ENCODE data around the gene EFCAB3. TPM values are rescaled to one million over a fixed set of nuclear protein-coding genes. Genes with fewer than 3 reads are reported as not detected.
"Not testable (repeated sequence)": the region's sequence is repeated elsewhere in the genome, so short reads cannot be mapped to it uniquely, and the experiment has no call there.

The EFCAB3 gene
- polyA plus RNA-seq, result not detected

- DNase-seq, result no peak
- H3K27me3 Mint-ChIP-seq (ENCODE audit: low read depth in 3 of 3), result peaks cover 0 to 4% (median 0%) of the 10 kb centered on the region in 3 donors
- H3K4me1 Mint-ChIP-seq, result no peaks in the 10 kb centered on the region
- H3K9me3 Mint-ChIP-seq, result no peaks in the 10 kb centered on the region
- no peak within 1 kb of the TSS for H3K27ac Mint-ChIP-seq
- no peaks in the 10 kb centered on the region for H3K36me3 Mint-ChIP-seq
- no peak within 1 kb of the TSS for H3K4me3 Mint-ChIP-seq
Observed at GRCh38 chr17:62380253-62380652, at the start of gene EFCAB3. TSS of gene EFCAB3 (plus strand) at chr17:62380553. CDS start at chr17:62382980, 2,427 bp downstream.

DNA sequence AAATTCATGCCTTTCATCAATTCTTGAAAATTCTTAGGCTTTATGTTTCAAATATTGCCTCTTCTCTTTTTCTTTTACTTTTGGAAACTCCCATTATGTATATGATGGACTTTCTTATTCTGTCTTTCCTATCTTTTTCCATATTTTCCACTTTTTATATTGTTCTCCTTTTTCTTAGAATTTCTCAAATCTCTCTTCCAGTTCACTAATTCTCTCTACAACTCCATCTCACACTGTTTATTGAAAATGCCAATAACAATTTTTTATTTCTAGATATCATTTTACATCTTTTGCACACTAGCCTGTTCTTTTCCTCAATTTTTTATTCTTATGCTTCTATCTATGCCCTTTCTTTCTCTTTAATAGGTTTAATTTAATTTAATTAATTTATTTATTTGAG, 43.8 kb upstream of the EFCAB3 start:
- H3K9me3 Mint-ChIP-seq, result peaks cover 1 to 12% (median 9%) of the 10 kb centered on the region in 6 donors
- no peaks in the 10 kb centered on the region for H3K4me1 Mint-ChIP-seq
- H3K27me3 Mint-ChIP-seq (ENCODE audit: low read depth in 3 of 3), result peaks cover 1 to 9% (median 4%) of the 10 kb centered on the region in 3 donors
- DNase-seq, result no peak
- H3K4me3 Mint-ChIP-seq, result no peak overlapping the region
- H3K27ac Mint-ChIP-seq, result no peak overlapping the region
- H3K36me3 Mint-ChIP-seq, result peaks cover 0 to 4% (median 0%) of the 10 kb centered on the region in 3 donors

DNA sequence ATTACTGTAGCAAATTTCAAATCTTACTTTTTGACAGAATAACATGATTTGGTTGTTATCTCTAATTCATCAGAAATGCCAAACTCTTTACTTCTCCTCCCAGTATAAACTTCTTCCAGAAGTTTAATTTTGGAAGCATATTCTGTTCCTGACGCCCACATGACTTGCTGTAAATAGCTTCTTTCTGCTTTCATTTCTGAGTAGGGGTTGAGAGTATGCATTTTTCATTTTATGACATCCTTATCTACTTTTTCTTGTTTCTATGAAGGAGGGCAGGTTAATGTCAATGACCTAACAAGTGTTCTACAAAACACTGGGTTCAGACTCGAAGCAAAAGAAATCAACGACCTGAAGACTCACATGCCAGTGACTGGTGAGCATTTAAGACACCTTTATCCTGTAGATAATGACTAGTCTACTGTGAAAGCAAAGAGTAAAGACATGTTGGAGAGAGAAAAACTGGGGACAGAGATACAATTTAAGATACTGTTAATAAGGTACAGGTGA, 36.5 kb upstream of the EFCAB3 start:
- Mint-ChIP-seq H3K27ac (no peak overlapping the region), H3K9me3 (peaks cover 0 to 4% (median 0%) of the 10 kb centered on the region in 6 donors), H3K4me1 (no peaks in the 10 kb centered on the region), H3K4me3 (no peak overlapping the region), H3K27me3 (ENCODE audit: low read depth in 3 of 3) (peaks cover 7 to 10% (median 10%) of the 10 kb centered on the region in 3 donors), H3K36me3 (no peaks in the 10 kb centered on the region)
- no peak for DNase-seq

- no peaks in the 10 kb centered on the region for H3K9me3 Mint-ChIP-seq
- H3K36me3 Mint-ChIP-seq, result no peaks in the 10 kb centered on the region
- no peak for DNase-seq
- no peaks in the 10 kb centered on the region for H3K4me1 Mint-ChIP-seq
- peaks cover 2 to 12% (median 11%) of the 10 kb centered on the region in 3 donors for H3K27me3 Mint-ChIP-seq (ENCODE audit: low read depth in 3 of 3)
- H3K27ac Mint-ChIP-seq, result no peak overlapping the region
- no peak overlapping the region for H3K4me3 Mint-ChIP-seq
Observed at GRCh38 chr17:62351176-62351575, 29.2 kb upstream of the EFCAB3 start.

- H3K9me3 Mint-ChIP-seq, result peaks cover 0 to 2% (median 0%) of the 10 kb centered on the region in 6 donors
- H3K4me1 Mint-ChIP-seq, result no peaks in the 10 kb centered on the region
- H3K4me3 Mint-ChIP-seq, result no peak overlapping the region
- H3K27me3 Mint-ChIP-seq (ENCODE audit: low read depth in 3 of 3), result peaks cover 0 to 5% (median 0%) of the 10 kb centered on the region in 3 donors
- no peaks in the 10 kb centered on the region for H3K36me3 Mint-ChIP-seq
- no peak for DNase-seq
- no peak overlapping the region for H3K27ac Mint-ChIP-seq
Observed at GRCh38 chr17:62366191-62366590, 14.2 kb upstream of the EFCAB3 start.

DNA sequence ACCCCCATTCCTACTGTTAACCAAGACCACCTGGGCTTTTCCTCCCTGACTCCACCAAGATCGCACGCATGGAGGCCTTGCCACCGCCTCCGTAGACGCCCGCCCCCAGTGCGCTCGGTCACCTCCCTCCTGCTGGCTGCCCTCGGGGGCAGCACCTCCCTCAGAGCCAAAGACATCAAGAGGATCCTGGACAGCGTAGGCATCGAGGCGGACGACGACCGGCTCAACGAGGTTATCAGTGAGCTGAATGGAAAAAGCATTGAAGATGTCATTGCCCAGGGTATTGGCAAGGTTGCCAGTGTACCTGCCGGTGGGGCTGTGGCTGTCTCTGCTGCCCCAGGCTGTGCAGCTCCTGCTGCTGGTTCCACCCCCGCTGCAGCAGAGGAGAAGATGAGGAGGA, 1.2 kb downstream of the EFCAB3 start:
- Mint-ChIP-seq H3K36me3 (no peaks in the 10 kb centered on the region), H3K4me1 (no peaks in the 10 kb centered on the region), H3K9me3 (no peaks in the 10 kb centered on the region), H3K4me3 (no peak overlapping the region), H3K27me3 (ENCODE audit: low read depth in 3 of 3) (peaks cover 0 to 1% (median 0%) of the 10 kb centered on the region in 3 donors), H3K27ac (no peak overlapping the region)
- DNase-seq, result no peak

DNA sequence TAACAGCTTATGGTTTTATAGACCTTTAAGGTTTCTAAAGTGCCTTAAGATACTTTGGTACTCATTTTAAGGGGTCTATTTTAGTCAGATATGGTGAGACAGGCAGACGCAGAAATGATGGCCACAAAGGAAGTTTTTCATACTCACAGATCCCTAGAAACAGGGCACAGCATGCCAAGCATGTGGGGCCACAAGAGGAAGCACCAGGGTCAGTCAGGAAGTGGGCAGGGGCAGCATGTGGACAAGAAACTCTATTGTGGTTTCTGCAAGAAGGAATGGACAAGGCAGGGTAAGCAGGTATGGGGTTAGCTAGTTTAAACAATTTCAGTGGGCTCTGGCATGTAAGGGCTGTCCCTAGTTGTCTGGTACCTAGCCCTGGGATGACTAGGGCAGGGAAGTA, 8.5 kb downstream of the EFCAB3 start:
- H3K4me1 Mint-ChIP-seq, result no peaks in the 10 kb centered on the region
- no peak overlapping the region for H3K4me3 Mint-ChIP-seq
- peaks cover 0 to 5% (median 2%) of the 10 kb centered on the region in 3 donors for H3K27me3 Mint-ChIP-seq (ENCODE audit: low read depth in 3 of 3)
- no peaks in the 10 kb centered on the region for H3K9me3 Mint-ChIP-seq
- no peaks in the 10 kb centered on the region for H3K36me3 Mint-ChIP-seq
- H3K27ac Mint-ChIP-seq, result peak overlapping the region in 1 of 6 donors; percentile 46
- no peak for DNase-seq

DNA sequence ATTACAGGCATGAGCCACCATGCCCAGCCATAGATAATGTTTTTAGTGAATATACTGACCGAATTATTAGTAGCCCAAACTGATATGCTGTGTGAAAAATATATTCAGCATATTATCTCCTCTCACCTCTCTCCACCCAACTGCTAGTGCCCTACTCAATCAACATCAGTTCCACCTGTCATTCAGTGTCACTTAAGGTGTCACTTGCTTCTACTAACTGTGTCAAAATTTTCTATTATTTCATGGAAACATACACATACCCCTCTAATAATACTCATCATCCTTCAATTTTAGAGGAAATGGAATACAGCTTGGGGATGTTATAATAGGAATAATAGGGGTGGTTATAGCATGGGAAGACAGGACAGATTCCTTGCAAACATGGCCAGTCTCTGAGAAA, 12.6 kb downstream of the EFCAB3 start:
- no peak for DNase-seq
- Mint-ChIP-seq H3K36me3 (no peaks in the 10 kb centered on the region), H3K27me3 (ENCODE audit: low read depth in 3 of 3) (peaks cover 0 to 5% (median 2%) of the 10 kb centered on the region in 3 donors), H3K4me3 (no peak overlapping the region), H3K9me3 (no peaks in the 10 kb centered on the region), H3K27ac (no peak overlapping the region), H3K4me1 (no peaks in the 10 kb centered on the region)

- Mint-ChIP-seq H3K4me3 (no peak overlapping the region), H3K4me1 (no peaks in the 10 kb centered on the region), H3K9me3 (peaks cover 0 to 1% (median 0%) of the 10 kb centered on the region in 6 donors), H3K27me3 (ENCODE audit: low read depth in 3 of 3) (peaks cover 4 to 9% (median 5%) of the 10 kb centered on the region in 3 donors), H3K36me3 (no peaks in the 10 kb centered on the region), H3K27ac (no peak overlapping the region)
- no peak for DNase-seq
Observed at GRCh38 chr17:62398891-62399290, 18.5 kb downstream of the EFCAB3 start.

DNA sequence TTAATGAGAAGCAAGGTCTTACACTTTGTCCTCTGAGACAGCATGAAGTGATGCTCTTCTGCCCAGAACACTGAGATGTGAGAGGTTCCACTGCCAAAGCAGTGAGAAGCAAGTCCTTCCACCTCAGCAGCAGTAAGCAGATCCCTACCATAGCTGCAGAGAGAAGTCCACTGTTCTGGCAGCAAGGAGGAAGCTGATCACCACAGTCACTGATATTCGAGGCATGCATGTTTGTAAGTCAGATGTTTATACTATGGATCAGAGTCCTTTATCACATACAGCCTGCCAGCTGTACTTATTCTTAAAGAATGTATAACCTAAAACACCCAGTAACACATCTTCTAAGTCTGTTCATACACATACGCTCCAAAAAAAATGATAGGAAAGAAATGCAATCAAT, 25.1 kb downstream of the EFCAB3 start:
- no peak overlapping the region for H3K4me3 Mint-ChIP-seq
- DNase-seq, result no peak
- no peaks in the 10 kb centered on the region for H3K4me1 Mint-ChIP-seq
- H3K9me3 Mint-ChIP-seq, result peaks cover 0 to 1% (median 0%) of the 10 kb centered on the region in 6 donors
- H3K27me3 Mint-ChIP-seq (ENCODE audit: low read depth in 3 of 3), result peaks cover 4 to 7% (median 5%) of the 10 kb centered on the region in 3 donors
- H3K36me3 Mint-ChIP-seq, result no peaks in the 10 kb centered on the region
- H3K27ac Mint-ChIP-seq, result no peak overlapping the region

- H3K27ac Mint-ChIP-seq; H3K9me3 Mint-ChIP-seq; H3K4me1 Mint-ChIP-seq; DNase-seq; H3K27me3 Mint-ChIP-seq (ENCODE audit: low read depth in 3 of 3); H3K4me3 Mint-ChIP-seq; H3K36me3 Mint-ChIP-seq: not testable (repeated sequence)
Observed at GRCh38 chr17:62413090-62413489, 32.7 kb downstream of the EFCAB3 start.

- Mint-ChIP-seq H3K4me3 (peak within 1 kb of the TSS; percentile 93 to 99 (median 97)), H3K4me1 (peaks cover 20 to 22% of the 10 kb centered on the region in 2 donors), H3K27ac (peak within 1 kb of the TSS; percentile 80 to 95 (median 89))
- H3K36me3 Mint-ChIP-seq; H3K9me3 Mint-ChIP-seq; H3K27me3 Mint-ChIP-seq (ENCODE audit: low read depth in 3 of 3): not testable (repeated sequence)
- peak; percentile 76 to 79 (median 77) for DNase-seq
Observed at GRCh38 chr17:62423647-62424461, 43.5 kb downstream of the EFCAB3 start, which contains the start of gene METTL2A. TSS of gene METTL2A (plus strand) at chr17:62423897. CDS start at chr17:62423903, 6 bp downstream.

GRCh38 chr17:62426214-62426613, 45.9 kb downstream of the EFCAB3 start:
- H3K36me3 Mint-ChIP-seq; H3K9me3 Mint-ChIP-seq; H3K4me3 Mint-ChIP-seq; H3K27ac Mint-ChIP-seq; H3K27me3 Mint-ChIP-seq (ENCODE audit: low read depth in 3 of 3); DNase-seq: not testable (repeated sequence)
- H3K4me1 Mint-ChIP-seq, result peaks cover 20 to 22% of the 10 kb centered on the region in 2 donors

DNA sequence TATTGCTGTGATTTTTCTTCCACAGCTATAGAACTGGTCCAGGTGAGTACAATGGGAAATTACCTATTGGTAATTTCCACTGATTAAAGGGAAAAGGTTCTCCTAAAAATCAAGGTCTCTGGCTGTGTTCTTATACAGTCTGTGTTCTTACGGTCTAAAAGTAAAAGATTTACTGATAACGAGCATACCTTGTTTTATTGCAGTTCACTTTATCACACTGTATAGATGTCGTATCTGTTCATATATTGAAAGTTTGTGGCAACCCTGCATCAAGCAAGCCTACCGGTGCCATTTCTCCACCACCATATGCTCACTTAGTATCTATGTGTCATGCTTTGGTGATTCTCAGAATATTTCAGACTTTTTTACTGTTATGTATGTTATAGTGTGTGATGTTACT, 54.9 kb downstream of the EFCAB3 start:
- not testable (repeated sequence) for DNase-seq; H3K4me1 Mint-ChIP-seq; H3K27me3 Mint-ChIP-seq (ENCODE audit: low read depth in 3 of 3); H3K4me3 Mint-ChIP-seq; H3K9me3 Mint-ChIP-seq
- Mint-ChIP-seq H3K36me3 (peaks cover 8 to 18% (median 11%) of the 10 kb centered on the region in 3 donors), H3K27ac (peak overlapping the region in 1 of 6 donors; percentile 50)

Data from immature natural killer cell (primary cell).